HL-60 (cell line): ENCODE measurements around the gene AP4M1.

Source experiments
- DNase-seq, 2 experiments: peaks; one replicate each; pipeline ENCODE4 v3.0.0-alpha.2; 2010 to 2020; ENCODE audit warnings: low read depth in 1 of 2, low spot score in 1 of 2
- H3K27ac ChIP-seq: fragments of 250-450 bp; sonication (Bioruptor Pico); replicated peaks from 2 replicates; pipeline ENCODE4 v1.5.1; 2020; ENCODE audit warnings: mild to moderate bottlenecking, moderate library complexity
- H3K27me3 ChIP-seq: fragments of 250-450 bp; sonication (Bioruptor Pico); 2 replicates; pipeline ENCODE4 v1.5.1; 2021; ENCODE audit warnings: mild to moderate bottlenecking, moderate library complexity; ENCODE audit not compliant: insufficient read depth, poor library complexity, severe bottlenecking
- H3K4me3 ChIP-seq: replicated peaks from 2 replicates; pipeline ENCODE4 v1.5.1; 2011; ENCODE audit warnings: mild to moderate bottlenecking, control low read depth, low read length; ENCODE audit not compliant: insufficient read depth
- GABPA ChIP-seq: IDR thresholded peaks from 2 replicates; pipeline ENCODE4 v1.6.1; 2012; ENCODE audit warnings: low read depth
- POLR2AphosphoS5 ChIP-seq: IDR thresholded peaks from 2 replicates; pipeline ENCODE4 v1.6.1; 2012; ENCODE audit warnings: low read depth
- SPI1 ChIP-seq: IDR thresholded peaks from 2 replicates; pipeline ENCODE4 v1.6.1; 2012; ENCODE audit warnings: low read depth, mild to moderate bottlenecking, borderline replicate concordance
- TF ChIP-seq, protein P1 (sequence below): IDR thresholded peaks from 2 replicates; pipeline ENCODE4 v1.6.1; 2012; ENCODE audit warnings: low read depth; ENCODE audit not compliant: insufficient replicate concordance
- TF ChIP-seq, protein P2 (sequence below): IDR thresholded peaks from one replicate; pipeline ENCODE4 v1.5.1; 2011; ENCODE audit warnings: low read length, control low read depth, inconsistent platforms; ENCODE audit not compliant: insufficient read depth

AP4M1 gene

DNA sequence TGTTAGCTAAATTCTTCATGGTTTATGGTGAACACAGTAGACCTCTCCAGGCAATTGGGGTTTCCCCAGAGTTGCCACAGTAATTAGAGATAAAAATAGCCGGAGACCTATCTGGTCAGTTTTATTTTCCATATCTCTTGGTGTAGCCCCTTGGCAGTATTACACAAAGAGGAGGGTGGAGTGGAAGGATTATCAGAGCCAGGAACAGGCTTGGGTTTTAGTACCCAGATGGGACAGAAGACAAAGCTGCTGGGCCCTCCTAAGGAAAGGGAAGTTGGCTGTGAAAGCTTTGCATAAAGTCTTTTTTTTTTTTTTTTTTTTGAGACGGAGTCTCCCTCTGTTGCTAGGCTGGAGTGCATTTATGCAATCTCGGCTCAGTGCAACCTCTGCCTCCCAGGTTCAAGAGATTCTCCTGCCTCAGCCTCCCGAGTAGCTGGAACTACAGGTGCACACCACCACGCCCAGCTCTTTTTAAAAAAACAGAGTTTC, 42.1 kb upstream of the AP4M1 start:
- no peaks in the 10 kb centered on the region for H3K27me3 ChIP-seq
- DNase-seq: no peak
- TF ChIP-seq, protein P1, sequence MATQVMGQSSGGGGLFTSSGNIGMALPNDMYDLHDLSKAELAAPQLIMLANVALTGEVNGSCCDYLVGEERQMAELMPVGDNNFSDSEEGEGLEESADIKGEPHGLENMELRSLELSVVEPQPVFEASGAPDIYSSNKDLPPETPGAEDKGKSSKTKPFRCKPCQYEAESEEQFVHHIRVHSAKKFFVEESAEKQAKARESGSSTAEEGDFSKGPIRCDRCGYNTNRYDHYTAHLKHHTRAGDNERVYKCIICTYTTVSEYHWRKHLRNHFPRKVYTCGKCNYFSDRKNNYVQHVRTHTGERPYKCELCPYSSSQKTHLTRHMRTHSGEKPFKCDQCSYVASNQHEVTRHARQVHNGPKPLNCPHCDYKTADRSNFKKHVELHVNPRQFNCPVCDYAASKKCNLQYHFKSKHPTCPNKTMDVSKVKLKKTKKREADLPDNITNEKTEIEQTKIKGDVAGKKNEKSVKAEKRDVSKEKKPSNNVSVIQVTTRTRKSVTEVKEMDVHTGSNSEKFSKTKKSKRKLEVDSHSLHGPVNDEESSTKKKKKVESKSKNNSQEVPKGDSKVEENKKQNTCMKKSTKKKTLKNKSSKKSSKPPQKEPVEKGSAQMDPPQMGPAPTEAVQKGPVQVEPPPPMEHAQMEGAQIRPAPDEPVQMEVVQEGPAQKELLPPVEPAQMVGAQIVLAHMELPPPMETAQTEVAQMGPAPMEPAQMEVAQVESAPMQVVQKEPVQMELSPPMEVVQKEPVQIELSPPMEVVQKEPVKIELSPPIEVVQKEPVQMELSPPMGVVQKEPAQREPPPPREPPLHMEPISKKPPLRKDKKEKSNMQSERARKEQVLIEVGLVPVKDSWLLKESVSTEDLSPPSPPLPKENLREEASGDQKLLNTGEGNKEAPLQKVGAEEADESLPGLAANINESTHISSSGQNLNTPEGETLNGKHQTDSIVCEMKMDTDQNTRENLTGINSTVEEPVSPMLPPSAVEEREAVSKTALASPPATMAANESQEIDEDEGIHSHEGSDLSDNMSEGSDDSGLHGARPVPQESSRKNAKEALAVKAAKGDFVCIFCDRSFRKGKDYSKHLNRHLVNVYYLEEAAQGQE: no peak
- TF ChIP-seq, protein P2, sequence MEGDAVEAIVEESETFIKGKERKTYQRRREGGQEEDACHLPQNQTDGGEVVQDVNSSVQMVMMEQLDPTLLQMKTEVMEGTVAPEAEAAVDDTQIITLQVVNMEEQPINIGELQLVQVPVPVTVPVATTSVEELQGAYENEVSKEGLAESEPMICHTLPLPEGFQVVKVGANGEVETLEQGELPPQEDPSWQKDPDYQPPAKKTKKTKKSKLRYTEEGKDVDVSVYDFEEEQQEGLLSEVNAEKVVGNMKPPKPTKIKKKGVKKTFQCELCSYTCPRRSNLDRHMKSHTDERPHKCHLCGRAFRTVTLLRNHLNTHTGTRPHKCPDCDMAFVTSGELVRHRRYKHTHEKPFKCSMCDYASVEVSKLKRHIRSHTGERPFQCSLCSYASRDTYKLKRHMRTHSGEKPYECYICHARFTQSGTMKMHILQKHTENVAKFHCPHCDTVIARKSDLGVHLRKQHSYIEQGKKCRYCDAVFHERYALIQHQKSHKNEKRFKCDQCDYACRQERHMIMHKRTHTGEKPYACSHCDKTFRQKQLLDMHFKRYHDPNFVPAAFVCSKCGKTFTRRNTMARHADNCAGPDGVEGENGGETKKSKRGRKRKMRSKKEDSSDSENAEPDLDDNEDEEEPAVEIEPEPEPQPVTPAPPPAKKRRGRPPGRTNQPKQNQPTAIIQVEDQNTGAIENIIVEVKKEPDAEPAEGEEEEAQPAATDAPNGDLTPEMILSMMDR: no peak
- TF ChIP-seq GABPA: no peak
- no peak for TF ChIP-seq POLR2AphosphoS5
- no peak for TF ChIP-seq SPI1
- no peak overlapping the region for H3K4me3 ChIP-seq
- no peak overlapping the region for H3K27ac ChIP-seq

DNA sequence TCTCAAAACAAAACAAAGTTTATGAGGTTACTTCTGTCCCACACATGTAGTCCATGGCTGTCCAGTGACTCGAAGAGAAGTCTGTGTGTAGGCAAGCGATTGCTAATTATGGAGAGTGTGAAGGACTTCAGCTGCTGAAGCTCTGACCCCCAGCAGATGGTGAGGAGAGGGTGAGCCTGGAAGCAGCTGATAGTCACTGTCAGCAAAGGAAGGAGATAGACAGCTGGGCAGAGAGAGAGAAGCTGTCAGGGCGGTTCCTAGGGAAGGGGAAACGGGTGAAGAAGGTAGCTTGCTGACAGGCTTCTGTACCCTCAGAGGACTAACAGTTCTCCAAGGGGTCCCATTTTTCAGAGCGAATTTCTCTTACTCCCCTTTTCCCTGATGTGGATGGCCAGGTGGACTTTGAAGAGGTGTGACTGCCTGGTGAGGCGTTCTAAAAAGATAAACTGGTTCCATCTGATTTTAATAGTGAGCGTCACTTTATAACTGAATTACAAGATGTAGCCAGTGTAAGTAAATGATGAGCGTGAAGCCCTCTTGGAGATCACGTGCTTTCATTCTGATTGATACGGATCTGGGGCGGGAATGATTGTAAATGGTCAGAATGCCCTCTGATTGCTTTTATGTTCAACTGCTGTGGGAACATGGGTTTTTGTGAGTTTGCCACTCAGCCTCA, 39.8 kb upstream of the AP4M1 start:
- Histone ChIP-seq H3K27ac (no peak overlapping the region), H3K4me3 (no peak overlapping the region), H3K27me3 (no peaks in the 10 kb centered on the region)
- TF ChIP-seq POLR2AphosphoS5 (no peak), GABPA (no peak)
- TF ChIP-seq, protein P1: no peak
- no peak for DNase-seq

DNA sequence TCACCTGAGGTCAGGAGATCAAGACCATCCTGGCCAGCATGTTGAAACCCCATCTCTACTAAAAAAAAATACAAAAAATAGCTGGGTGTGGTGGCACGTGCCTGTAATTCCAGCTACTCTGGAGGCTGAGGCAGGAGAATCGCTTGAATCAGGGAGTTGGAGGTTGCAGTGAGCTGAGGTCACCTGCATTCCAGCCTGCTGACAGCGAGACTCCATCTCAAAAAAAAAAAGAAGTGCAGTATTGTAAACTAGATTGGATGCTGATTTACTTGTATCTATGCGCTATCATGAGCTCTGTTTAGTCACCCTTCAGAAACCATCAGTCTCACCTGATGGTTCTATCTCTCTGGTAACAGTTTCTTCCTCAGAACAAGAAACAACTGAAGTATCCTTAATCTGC, 38.1 kb upstream of the AP4M1 start:
- H3K27ac ChIP-seq: no peak overlapping the region

More for the DNA sequence above, 38.1 kb upstream of the AP4M1 start:
- DNase-seq: no peak
- H3K27me3 ChIP-seq: no peaks in the 10 kb centered on the region
- TF ChIP-seq, protein P1: no peak
- TF ChIP-seq SPI1: no peak
- TF ChIP-seq GABPA: no peak
- no peak overlapping the region for H3K4me3 ChIP-seq
